ENCODE measurements around the gene UGCG. TPM values are rescaled to one million over a fixed set of nuclear protein-coding genes. Genes with fewer than 3 reads are reported as not detected.
"Not testable (repeated sequence)": the region's sequence is repeated elsewhere in the genome, so short reads cannot be mapped to it uniquely, and the experiment has no call there.

Gene UGCG
- 44.6 TPM for total RNA-seq

- DNase-seq (ENCODE audit: low spot score): peak; percentile 90
These were observed at the start of gene UGCG for GRCh38 chr9:111895996-111896941. TSS of gene UGCG (plus strand) at chr9:111896814. CDS start at chr9:111897216, 402 bp downstream.

- DNase-seq (ENCODE audit: low spot score): no peak
These were observed 45.1 kb upstream of the UGCG start for GRCh38 chr9:111851553-111851952.

- no peak for DNase-seq (ENCODE audit: low spot score)
These were observed 44.3 kb upstream of the UGCG start for GRCh38 chr9:111852291-111852690.

GRCh38 chr9:111853450-111853827, 43.2 kb upstream of the UGCG start:
- DNase-seq (ENCODE audit: low spot score): no peak

DNA sequence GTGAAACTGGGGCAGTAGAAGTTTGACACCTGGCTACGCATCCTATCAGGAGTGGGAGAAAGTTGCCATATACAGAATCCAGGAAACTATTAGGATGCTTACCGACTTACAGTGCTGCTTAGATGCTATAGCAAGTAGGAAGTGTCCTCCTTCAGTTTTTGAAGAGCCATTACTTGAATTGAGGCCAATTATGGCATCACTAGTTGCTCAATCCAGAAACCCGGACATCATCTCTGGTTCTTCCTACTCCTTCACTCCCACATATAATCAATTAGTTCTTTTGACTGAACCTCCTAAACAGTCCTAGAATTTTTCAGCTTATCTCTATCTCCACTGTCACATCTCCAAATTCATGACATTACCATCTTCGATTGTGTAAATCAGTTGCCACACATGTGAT, 41.8 kb upstream of the UGCG start:
- no peak for DNase-seq (ENCODE audit: low spot score)

DNA sequence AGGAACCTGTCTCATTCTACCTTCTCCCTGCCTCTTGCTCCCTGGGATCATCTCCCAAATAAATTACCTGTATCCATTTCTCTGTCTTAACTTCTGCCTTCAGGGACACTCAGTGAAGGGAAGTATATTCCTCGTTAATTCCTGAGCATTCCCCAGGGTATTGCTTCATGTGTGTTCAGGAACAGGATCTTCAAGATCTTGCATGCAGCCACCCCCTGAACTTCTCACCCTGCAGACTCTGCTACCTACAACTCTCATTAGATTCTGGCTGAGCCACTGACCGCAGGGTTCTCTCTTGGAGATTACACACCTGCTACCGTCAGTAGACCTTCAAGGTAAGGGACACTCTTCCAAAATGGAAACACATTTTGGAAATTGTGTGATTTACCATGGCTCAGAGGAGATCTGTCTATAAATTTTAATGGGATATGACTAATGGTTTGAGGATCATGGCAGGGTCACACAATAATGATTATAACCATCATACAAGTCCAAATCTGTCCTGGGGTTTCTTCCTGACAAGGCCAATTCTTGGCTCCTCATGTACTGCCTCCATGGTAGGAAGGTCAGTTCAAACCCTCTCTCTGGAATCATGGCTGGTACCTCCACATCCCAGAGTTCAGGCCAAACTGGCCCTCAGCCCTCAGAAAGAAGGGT, 38.9 kb upstream of the UGCG start:
- no peak for DNase-seq (ENCODE audit: low spot score)

- DNase-seq (ENCODE audit: low spot score): no peak
These were observed 36.2 kb upstream of the UGCG start for GRCh38 chr9:111860443-111860842.

GRCh38 chr9:111863636-111864035, 33.0 kb upstream of the UGCG start:
- no peak for DNase-seq (ENCODE audit: low spot score)

- no peak for DNase-seq (ENCODE audit: low spot score)
These were observed 29.6 kb upstream of the UGCG start for GRCh38 chr9:111866976-111867375.

- no peak for DNase-seq (ENCODE audit: low spot score)
These were observed 28.1 kb upstream of the UGCG start for GRCh38 chr9:111868475-111868874.

- DNase-seq (ENCODE audit: low spot score): no peak
These were observed 25.7 kb upstream of the UGCG start for GRCh38 chr9:111870774-111871498.

DNA sequence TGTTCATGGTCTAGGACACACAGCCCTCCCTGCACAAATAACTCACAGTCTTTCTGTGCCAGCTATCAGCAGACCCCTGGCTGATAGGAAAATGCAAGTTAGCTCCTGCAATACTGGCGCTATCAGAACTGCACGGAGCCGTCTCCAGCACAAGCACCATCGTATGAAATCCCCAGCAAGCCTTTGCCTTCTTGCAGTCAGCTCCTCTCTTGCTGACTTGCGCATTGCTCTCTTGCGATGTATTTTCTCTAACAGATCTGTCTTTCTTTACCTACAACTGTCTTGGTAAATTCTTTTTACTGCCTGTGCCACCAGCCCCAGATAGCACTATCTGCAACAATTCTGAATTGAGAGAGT, 25.1 kb upstream of the UGCG start:
- DNase-seq (ENCODE audit: low spot score): no peak

GRCh38 chr9:111872886-111873285, 23.7 kb upstream of the UGCG start:
- no peak for DNase-seq (ENCODE audit: low spot score)

- no peak for DNase-seq (ENCODE audit: low spot score)
These were observed 22.7 kb upstream of the UGCG start for GRCh38 chr9:111873901-111874300.

DNA sequence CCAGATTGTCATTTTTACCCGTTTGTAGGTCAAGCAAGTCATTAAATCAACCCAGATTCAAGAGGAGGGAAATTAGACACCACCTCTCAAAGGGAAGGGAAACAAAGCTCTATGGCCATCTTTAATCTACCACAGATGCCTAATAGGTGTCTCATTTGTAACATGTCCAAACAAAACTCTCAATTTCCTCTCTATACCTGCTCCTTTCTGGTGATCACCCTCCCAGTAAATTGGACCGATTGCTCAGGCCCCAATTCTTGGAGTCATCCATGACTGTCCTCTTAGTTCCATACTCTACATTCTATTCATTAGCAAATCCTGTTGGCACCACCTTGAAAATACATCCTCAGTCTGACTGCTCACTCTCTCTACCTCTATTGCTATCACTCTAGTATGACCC, 22.1 kb upstream of the UGCG start:
- DNase-seq (ENCODE audit: low spot score): no peak

DNA sequence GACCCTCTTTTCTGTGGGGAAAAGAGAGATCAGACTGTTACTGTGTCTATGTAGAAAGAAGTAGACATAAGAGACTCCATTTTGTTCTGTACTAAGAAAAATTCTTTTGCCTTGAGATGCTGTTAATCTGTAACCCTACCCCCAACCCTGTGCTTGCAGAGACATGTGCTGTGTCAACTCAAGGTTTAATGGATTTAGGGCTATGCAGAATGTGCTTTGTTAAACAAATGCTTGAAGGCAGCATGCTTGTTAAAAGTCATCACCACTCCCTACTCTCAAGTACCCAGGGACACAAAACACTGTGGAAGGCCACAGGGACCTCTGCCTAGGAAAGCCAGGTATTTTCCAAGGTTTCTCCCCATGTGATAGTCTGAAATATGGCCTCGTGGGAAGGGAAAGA, 21.3 kb upstream of the UGCG start:
- DNase-seq (ENCODE audit: low spot score): not testable (repeated sequence)

GRCh38 chr9:111875691-111876090, 20.9 kb upstream of the UGCG start:
- not testable (repeated sequence) for DNase-seq (ENCODE audit: low spot score)

DNA sequence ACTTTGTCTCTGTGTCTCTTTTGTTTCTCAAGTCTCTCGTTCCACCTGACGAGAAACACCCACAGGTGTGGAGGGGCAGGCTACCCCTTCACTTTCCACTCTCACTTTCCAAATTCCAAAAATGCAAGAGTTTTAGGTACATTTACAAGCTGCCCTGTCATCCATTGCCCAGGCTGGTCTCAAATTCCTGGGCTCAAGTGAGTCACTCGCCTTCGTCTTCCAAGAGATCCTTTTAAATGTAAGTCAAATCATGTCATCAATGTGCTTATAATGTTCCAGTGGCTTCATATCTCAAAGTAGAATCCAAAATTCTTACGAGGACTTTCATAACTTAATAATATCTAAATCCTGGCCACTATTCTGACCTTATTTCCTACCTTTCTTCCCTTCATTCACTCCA, 20.4 kb upstream of the UGCG start:
- no peak for DNase-seq (ENCODE audit: low spot score)

GRCh38 chr9:111877420-111877819, 19.2 kb upstream of the UGCG start:
- DNase-seq (ENCODE audit: low spot score): no peak

GRCh38 chr9:111878946-111879345, 17.7 kb upstream of the UGCG start:
- DNase-seq (ENCODE audit: low spot score): no peak

DNA sequence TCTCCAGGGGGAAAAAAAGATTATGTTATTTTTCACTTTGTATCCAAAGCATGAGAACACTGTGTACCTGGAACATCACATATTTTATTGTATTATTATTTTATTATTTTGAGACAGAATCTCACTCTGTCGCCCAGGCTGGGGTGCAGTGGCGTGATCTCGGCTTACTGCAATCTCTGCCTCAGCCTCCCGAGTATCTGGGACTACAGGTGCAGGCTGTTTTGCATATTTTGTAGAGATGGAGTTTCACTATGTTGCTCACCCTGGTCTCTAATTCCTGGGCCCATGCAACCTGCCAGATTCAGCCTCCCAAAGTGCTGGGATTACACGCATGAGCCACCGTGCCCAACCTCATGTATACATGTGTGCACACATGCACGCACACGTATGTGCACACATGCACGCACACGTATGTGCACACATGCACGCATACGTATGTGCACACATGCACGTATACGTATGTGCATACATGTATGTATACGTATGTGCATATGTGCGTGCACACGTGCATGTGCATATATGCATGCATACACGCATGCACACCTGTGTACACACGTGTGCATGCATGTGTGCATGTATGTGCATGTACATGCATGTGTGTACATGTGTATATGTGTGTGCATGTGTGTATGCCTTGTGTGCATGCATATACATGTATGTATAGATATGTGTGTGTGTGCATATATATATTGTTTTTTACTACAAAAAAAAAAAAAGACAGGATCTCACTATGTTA, 9.5 kb upstream of the UGCG start:
- DNase-seq (ENCODE audit: low spot score): no peak

DNA sequence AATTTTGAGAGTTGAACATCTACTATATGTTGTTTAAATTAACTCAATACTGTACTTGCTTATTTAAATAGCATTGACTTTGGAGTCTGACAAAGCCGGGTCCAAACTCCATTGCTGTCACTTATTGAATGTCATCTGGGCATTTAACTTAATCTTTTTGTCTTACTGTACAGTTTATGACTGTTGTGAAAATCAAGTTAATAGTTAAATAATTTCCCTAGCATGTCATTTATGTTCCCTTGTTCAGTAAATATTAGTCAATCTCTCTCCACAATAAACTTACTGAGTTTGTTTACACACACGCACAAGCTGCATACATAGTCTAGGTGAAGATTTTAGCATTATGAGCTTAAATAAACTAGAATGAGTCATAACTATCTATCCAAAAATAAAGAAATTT, 6.3 kb upstream of the UGCG start:
- DNase-seq (ENCODE audit: low spot score): no peak

Data from mucosa of gallbladder (tissue), 1 donor.